ENCODE results near the gene EFNA5. TPM values are rescaled to one million over a fixed set of nuclear protein-coding genes. Genes with fewer than 3 reads are reported as not detected.

Gene EFNA5
- total RNA-seq, 2 donors from 2014 or later: 5.6 to 7.2 TPM

GRCh38 chr5:107589520-107590193 lies 81.1 kb downstream of the EFNA5 start:
- Histone ChIP-seq H3K27me3 (replicated peaks; ENCODE audit: insufficient read depth) (no peaks in the 10 kb centered on the region), H3K4me1 (replicated peaks) (no peaks in the 10 kb centered on the region), H3K27ac (no peak overlapping the region), H3K4me3 (no peak overlapping the region), H3K36me3 (no peaks in the 10 kb centered on the region), H3K9me3 (no peaks in the 10 kb centered on the region)
- intact Hi-C loops (cut with DNase I): no loop called here
- 94% methylated on average over 7 of the region's 7 CpGs for WGBS
- DNase-seq (ENCODE audit: low spot score): no peak
- no peak for TF ChIP-seq POLR2A (IDR thresholded peaks at IDR 0.05)
- no peak for TF ChIP-seq CTCF (IDR thresholded peaks at IDR 0.05)
- no peak for TF ChIP-seq POLR2AphosphoS5 (IDR thresholded peaks at IDR 0.05)

GRCh38 chr5:107582625-107583024 lies 88.1 kb downstream of the EFNA5 start:
- Histone ChIP-seq H3K9me3 (no peaks in the 10 kb centered on the region), H3K4me1 (replicated peaks) (no peaks in the 10 kb centered on the region), H3K36me3 (no peaks in the 10 kb centered on the region), H3K27me3 (replicated peaks; ENCODE audit: insufficient read depth) (no peaks in the 10 kb centered on the region), H3K4me3 (no peak overlapping the region), H3K27ac (no peak overlapping the region)
- no peak for DNase-seq (ENCODE audit: low spot score)
- intact Hi-C loops (cut with DNase I): no loop called here
- TF ChIP-seq POLR2A (IDR thresholded peaks at IDR 0.05): no peak
- no peak for TF ChIP-seq CTCF (IDR thresholded peaks at IDR 0.05)
- no peak for TF ChIP-seq POLR2AphosphoS5 (IDR thresholded peaks at IDR 0.05)

GRCh38 chr5:107580889-107581820 lies 89.6 kb downstream of the EFNA5 start:
- Histone ChIP-seq H3K36me3 (no peaks in the 10 kb centered on the region), H3K4me1 (replicated peaks) (no peaks in the 10 kb centered on the region), H3K9me3 (no peaks in the 10 kb centered on the region), H3K27me3 (replicated peaks; ENCODE audit: insufficient read depth) (no peaks in the 10 kb centered on the region), H3K27ac (no peak overlapping the region), H3K4me3 (no peak overlapping the region)
- WGBS: 56% methylated on average over 8 of the region's 8 CpGs
- DNase-seq (ENCODE audit: low spot score): no peak
- intact Hi-C loops (cut with DNase I): no loop called here
- TF ChIP-seq CTCF (IDR thresholded peaks at IDR 0.05) (no peak), POLR2AphosphoS5 (IDR thresholded peaks at IDR 0.05) (no peak), POLR2A (IDR thresholded peaks at IDR 0.05) (no peak)

GRCh38 chr5:107578051-107578635 lies 92.6 kb downstream of the EFNA5 start:
- WGBS: 84% methylated on average over 4 of the region's 4 CpGs
- no peak overlapping the region for H3K4me3 ChIP-seq
- TF ChIP-seq CTCF (IDR thresholded peaks at IDR 0.05): no peak
- TF ChIP-seq POLR2AphosphoS5 (IDR thresholded peaks at IDR 0.05): no peak
- TF ChIP-seq POLR2A (IDR thresholded peaks at IDR 0.05): no peak
- no peak for DNase-seq (ENCODE audit: low spot score)
- H3K9me3 ChIP-seq: no peaks in the 10 kb centered on the region
- intact Hi-C loops (cut with DNase I): loop anchor here (10.0 kb wide), 3 partner anchors 97 to 513 kb away; partner anchors contain the start of gene EFNA5
- H3K27ac ChIP-seq: no peak overlapping the region
- no peaks in the 10 kb centered on the region for H3K27me3 ChIP-seq (replicated peaks; ENCODE audit: insufficient read depth)
- no peaks in the 10 kb centered on the region for H3K36me3 ChIP-seq
- H3K4me1 ChIP-seq (replicated peaks): no peaks in the 10 kb centered on the region

Data from prostate gland (tissue), 2 donors.